Liver (tissue), 9 donors: Measurements from ENCODE around the gene MYO15B. TPM values are rescaled to one million over a fixed set of nuclear protein-coding genes. Genes with fewer than 3 reads are reported as not detected.

Experiments
- DNase-seq: peaks from one replicate; pipeline ENCODE4 v3.0.0-alpha.2; 2017; ENCODE audit warnings: low spot score
- H3K27ac ChIP-seq, 2 donors: one replicate each; pipeline ENCODE4 v1.7.0; 2013; ENCODE audit warnings: inconsistent platforms in 2 of 2, low read length in 2 of 2, control low read depth in 1 of 2, low read depth in 1 of 2, mild to moderate bottlenecking in 1 of 2
- H3K27me3 ChIP-seq, 4 donors: one replicate each; pipeline versions ENCODE4 v1.6.1 to v1.7.0; 2013; ENCODE audit warnings: low read length in 3 of 4, inconsistent platforms in 1 of 4, mild to moderate bottlenecking in 1 of 4, moderate library complexity in 1 of 4; ENCODE audit not compliant: control insufficient read depth in 4 of 4, insufficient read depth in 4 of 4
- H3K36me3 ChIP-seq, 4 donors: one replicate each; pipeline versions ENCODE4 v1.6.1 to v1.7.0; 2013; ENCODE audit warnings: low read length in 3 of 4, mild to moderate bottlenecking in 3 of 4, low read depth in 1 of 4, moderate library complexity in 1 of 4; ENCODE audit not compliant: control insufficient read depth in 4 of 4, insufficient read depth in 3 of 4
- H3K4me1 ChIP-seq, 4 donors: one replicate each; pipeline versions ENCODE4 v1.6.1 to v1.7.0; 2013; ENCODE audit warnings: low read length in 3 of 4, mild to moderate bottlenecking in 3 of 4, moderate library complexity in 1 of 4; ENCODE audit not compliant: control insufficient read depth in 4 of 4, insufficient read depth in 4 of 4
- H3K4me3 ChIP-seq, 3 donors: one replicate each; pipeline versions ENCODE4 v1.6.1 to v1.7.0; 2013; ENCODE audit warnings: low read length in 3 of 3, control low read depth in 1 of 3, low read depth in 1 of 3, mild to moderate bottlenecking in 1 of 3
- H3K9ac ChIP-seq, 2 donors: one replicate each; pipeline ENCODE4 v1.7.0; 2013; ENCODE audit warnings: low read length in 2 of 2, mild to moderate bottlenecking in 2 of 2, moderate library complexity in 2 of 2, control low read depth in 1 of 2, low read depth in 1 of 2
- H3K9me3 ChIP-seq, 4 donors: one replicate each; pipeline versions ENCODE4 v1.6.1 to v1.7.0; 2013; ENCODE audit warnings: low read length in 3 of 4; ENCODE audit not compliant: control insufficient read depth in 4 of 4
- FOXA1 ChIP-seq: IDR thresholded peaks from 2 replicates; pipeline ENCODE4 v1.6.1; 2016; ENCODE audit warnings: antibody characterized with exemption
- GABPA ChIP-seq, 2 donors: IDR thresholded peaks in 1 of 2; conservative IDR thresholded peaks in 1 of 2; 2 replicates each; pipeline ENCODE4 v1.6.1; 2016; ENCODE audit warnings: antibody characterized with exemption in 2 of 2, mild to moderate bottlenecking in 1 of 2, moderate library complexity in 1 of 2
- HNF4A ChIP-seq, 2 donors: conservative IDR thresholded peaks; 2 replicates each; pipeline ENCODE4 v1.6.1; 2016; ENCODE audit warnings: antibody characterized with exemption in 2 of 2, mild to moderate bottlenecking in 2 of 2
- HNF4G ChIP-seq: IDR thresholded peaks from 2 replicates; pipeline ENCODE4 v1.6.1; 2016; ENCODE audit warnings: antibody characterized with exemption
- JUND ChIP-seq, 2 donors: IDR thresholded peaks; 2 replicates each; pipeline ENCODE4 v1.6.1; 2016; ENCODE audit warnings: antibody characterized with exemption in 2 of 2
- NR2F2 ChIP-seq: IDR thresholded peaks from 2 replicates; pipeline ENCODE4 v1.6.1; 2016; ENCODE audit warnings: antibody characterized with exemption
- SP1 ChIP-seq: IDR thresholded peaks from 2 replicates; pipeline ENCODE4 v1.6.1; 2018; ENCODE audit warnings: antibody characterized with exemption, mild to moderate bottlenecking
- TAF1 ChIP-seq: conservative IDR thresholded peaks from 2 replicates; pipeline ENCODE4 v1.6.1; 2016; ENCODE audit warnings: antibody characterized with exemption, mild to moderate bottlenecking
- YY1 ChIP-seq: IDR thresholded peaks from 2 replicates; pipeline ENCODE4 v1.6.1; 2016; ENCODE audit warnings: antibody characterized with exemption, mild to moderate bottlenecking
- WGBS: extraction: QIAGEN DNeasy Blood & Tissue Kit; methylation state at CpG from one replicate; pipeline ENCODE4 v1.1.7; 2013; 5-methylcytosine and 5-hydroxymethylcytosine counted together
- polyA plus RNA-seq, 2 donors: library from polyadenylated mRNA; stranded (reverse) in 1 of 2; unstranded in 1 of 2; fragments of 200-250 nt in 1 of 2; fragments of >200 nt in 1 of 2; fragmentation: Nextera tagmentation in 1 of 2; extraction: Ambion mirVana in 1 of 2; gene quantifications; one replicate each; pipeline versions ENCODE4 v1.2.1 to v1.2.3, GENCODE V29; 2013 to 2015
- total RNA-seq, 2 donors: library from RNA; depleted of rRNA; stranded (reverse); fragments of >200 nt; gene quantifications; one replicate each; pipeline ENCODE4 v1.2.3, GENCODE V29; 2014
- TF ChIP-seq, protein P1 (sequence below): IDR thresholded peaks from 2 replicates; pipeline ENCODE4 v1.6.1; 2016; ENCODE audit warnings: antibody characterized with exemption
- TF ChIP-seq, protein P2 (sequence below): IDR thresholded peaks from 2 replicates; pipeline ENCODE4 v1.6.1; 2016; ENCODE audit warnings: antibody characterized with exemption
- TF ChIP-seq, protein P3 (sequence below): fragments of 150-350 bp; IDR thresholded peaks from 2 replicates; pipeline ENCODE4 v1.5.1; 2017; ENCODE audit warnings: improper control_type of control experiment, low read depth, low read length; ENCODE audit not compliant: missing input control
- TF ChIP-seq, protein P4 (sequence below): IDR thresholded peaks from 2 replicates; pipeline ENCODE4 v1.6.1; 2016; ENCODE audit warnings: antibody characterized with exemption
- donor health status: healthy.
- donor health status: healthy.
- donor health status: healthy.
- donor health status: healthy.
- donor health status: healthy.

Gene MYO15B
- total and polyA plus RNA-seq, 4 donors = 13.3 to 34.4 (median 18.0) TPM

DNA sequence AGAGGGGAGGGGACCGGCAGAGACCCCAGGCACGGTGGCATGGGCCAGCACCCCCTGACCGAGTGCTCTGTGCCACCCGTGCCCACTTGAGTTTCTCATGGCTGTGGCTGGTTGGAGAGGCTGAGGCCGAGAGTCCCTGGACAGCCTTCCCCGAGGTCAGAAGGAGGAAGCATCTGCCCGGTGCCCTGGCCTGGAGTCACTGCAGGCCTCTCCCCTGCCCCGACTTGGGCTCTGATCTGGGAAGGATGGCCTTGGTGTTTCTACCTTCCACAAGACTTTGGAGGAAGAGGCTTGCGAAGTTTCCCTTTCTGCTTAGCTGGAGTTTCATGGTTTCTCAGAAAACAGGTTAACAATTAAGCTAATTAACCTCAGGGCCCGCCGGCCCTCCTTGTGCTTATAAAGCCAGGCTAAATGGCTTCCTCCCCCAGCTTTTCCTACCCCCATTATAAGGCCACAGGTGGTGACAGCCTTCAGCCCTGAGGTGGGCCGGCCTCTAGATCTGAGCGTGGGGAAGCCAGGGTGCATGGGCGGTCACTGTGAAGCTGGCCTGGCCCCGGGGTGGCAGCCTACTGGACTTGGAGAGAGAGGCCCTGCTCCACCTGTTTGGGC lies 44.8 kb upstream of the MYO15B start:
- H3K4me1 ChIP-seq = peaks cover 9 to 41% (median 21%) of the 10 kb centered on the region in 4 donors

DNA sequence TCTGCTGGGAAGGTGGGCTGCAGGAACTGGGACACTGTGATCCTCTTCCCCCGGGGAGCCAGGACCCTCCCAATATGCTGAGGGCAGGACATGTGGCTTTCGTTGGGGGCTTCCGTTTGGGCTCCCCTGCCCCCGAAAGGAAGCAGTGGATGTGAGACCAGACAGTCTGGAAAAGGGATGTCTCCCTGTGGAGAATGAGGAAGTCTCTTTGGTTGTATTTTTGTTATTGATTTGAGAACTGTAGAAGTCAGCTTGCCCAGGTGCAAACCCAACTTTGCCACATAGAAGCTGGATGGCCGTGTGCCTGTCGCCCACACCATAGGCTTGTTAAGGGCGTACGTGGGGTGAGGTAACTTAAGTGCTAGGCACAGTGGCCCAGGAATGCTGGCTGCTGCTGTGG lies 43.4 kb upstream of the MYO15B start:
- Histone ChIP-seq H3K9ac (no peak overlapping the region), H3K4me3 (no peak overlapping the region), H3K9me3 (no peaks in the 10 kb centered on the region), H3K4me1 (peaks cover 5 to 28% (median 13%) of the 10 kb centered on the region in 4 donors), H3K27ac (no peak overlapping the region), H3K27me3 (no peaks in the 10 kb centered on the region), H3K36me3 (peaks cover 0 to 6% (median 2%) of the 10 kb centered on the region in 4 donors)
- DNase-seq = no peak
- TF ChIP-seq, protein P1, sequence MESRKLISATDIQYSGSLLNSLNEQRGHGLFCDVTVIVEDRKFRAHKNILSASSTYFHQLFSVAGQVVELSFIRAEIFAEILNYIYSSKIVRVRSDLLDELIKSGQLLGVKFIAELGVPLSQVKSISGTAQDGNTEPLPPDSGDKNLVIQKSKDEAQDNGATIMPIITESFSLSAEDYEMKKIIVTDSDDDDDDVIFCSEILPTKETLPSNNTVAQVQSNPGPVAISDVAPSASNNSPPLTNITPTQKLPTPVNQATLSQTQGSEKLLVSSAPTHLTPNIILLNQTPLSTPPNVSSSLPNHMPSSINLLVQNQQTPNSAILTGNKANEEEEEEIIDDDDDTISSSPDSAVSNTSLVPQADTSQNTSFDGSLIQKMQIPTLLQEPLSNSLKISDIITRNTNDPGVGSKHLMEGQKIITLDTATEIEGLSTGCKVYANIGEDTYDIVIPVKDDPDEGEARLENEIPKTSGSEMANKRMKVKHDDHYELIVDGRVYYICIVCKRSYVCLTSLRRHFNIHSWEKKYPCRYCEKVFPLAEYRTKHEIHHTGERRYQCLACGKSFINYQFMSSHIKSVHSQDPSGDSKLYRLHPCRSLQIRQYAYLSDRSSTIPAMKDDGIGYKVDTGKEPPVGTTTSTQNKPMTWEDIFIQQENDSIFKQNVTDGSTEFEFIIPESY = no peak
- TF ChIP-seq, protein P2, sequence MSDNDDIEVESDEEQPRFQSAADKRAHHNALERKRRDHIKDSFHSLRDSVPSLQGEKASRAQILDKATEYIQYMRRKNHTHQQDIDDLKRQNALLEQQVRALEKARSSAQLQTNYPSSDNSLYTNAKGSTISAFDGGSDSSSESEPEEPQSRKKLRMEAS = no peak
- WGBS = 83% methylated on average over 8 of the region's 8 CpGs

More for the DNA sequence above, 44.8 kb upstream of the MYO15B start:
- H3K27ac ChIP-seq = no peak overlapping the region
- no peak for DNase-seq
- TF ChIP-seq, protein P2 = no peak
- TF ChIP-seq TAF1 (no peak), SP1 (no peak), HNF4A (conservative IDR thresholded peaks at IDR 0.05) (no peak), HNF4G (no peak), YY1 (no peak), JUND (IDR thresholded peaks at IDR 0.05) (no peak), GABPA (IDR thresholded peaks at IDR 0.05 in 1 of 2, conservative IDR thresholded peaks at IDR 0.05 in 1 of 2) (no peak), NR2F2 (no peak), FOXA1 (no peak)
- TF ChIP-seq, protein P3, sequence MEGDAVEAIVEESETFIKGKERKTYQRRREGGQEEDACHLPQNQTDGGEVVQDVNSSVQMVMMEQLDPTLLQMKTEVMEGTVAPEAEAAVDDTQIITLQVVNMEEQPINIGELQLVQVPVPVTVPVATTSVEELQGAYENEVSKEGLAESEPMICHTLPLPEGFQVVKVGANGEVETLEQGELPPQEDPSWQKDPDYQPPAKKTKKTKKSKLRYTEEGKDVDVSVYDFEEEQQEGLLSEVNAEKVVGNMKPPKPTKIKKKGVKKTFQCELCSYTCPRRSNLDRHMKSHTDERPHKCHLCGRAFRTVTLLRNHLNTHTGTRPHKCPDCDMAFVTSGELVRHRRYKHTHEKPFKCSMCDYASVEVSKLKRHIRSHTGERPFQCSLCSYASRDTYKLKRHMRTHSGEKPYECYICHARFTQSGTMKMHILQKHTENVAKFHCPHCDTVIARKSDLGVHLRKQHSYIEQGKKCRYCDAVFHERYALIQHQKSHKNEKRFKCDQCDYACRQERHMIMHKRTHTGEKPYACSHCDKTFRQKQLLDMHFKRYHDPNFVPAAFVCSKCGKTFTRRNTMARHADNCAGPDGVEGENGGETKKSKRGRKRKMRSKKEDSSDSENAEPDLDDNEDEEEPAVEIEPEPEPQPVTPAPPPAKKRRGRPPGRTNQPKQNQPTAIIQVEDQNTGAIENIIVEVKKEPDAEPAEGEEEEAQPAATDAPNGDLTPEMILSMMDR = no peak
- TF ChIP-seq, protein P4, sequence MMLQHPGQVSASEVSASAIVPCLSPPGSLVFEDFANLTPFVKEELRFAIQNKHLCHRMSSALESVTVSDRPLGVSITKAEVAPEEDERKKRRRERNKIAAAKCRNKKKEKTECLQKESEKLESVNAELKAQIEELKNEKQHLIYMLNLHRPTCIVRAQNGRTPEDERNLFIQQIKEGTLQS = no peak
- TF ChIP-seq, protein P1 = no peak
- H3K9me3 ChIP-seq = no peaks in the 10 kb centered on the region
- H3K36me3 ChIP-seq = peaks cover 0 to 4% (median 2%) of the 10 kb centered on the region in 4 donors
- H3K27me3 ChIP-seq = no peaks in the 10 kb centered on the region
- no peak overlapping the region for H3K4me3 ChIP-seq
- 80% methylated on average over 15 of the region's 15 CpGs for WGBS
- H3K9ac ChIP-seq = no peak overlapping the region
